ENCODE measurements around the gene VMAC. TPM values are rescaled to one million over a fixed set of nuclear protein-coding genes. Genes with fewer than 3 reads are reported as not detected.

The VMAC gene
- total and polyA plus RNA-seq, 2 donors (not counting 3 experiments of a cell fraction or from before 2014, with no cell fraction given): 4.7 to 6.9 TPM

GRCh38 chr19:5935473-5936291 lies 31.0 kb downstream of the VMAC start:
- Histone ChIP-seq H3K4me3 (replicated peaks in 1 of 3; ENCODE audit: insufficient read depth in 1 of 3, low read depth in 1 of 3, low read length in 3 of 3) (no peak overlapping the region), H3K36me3 (ENCODE audit: control insufficient read depth in 2 of 2, extremely low read depth in 1 of 2, insufficient read depth in 2 of 2, low read length in 2 of 2) (peaks cover 4 to 16% of the 10 kb centered on the region in 2 experiments), H3K4me1 (ENCODE audit: control insufficient read depth, extremely low read depth, insufficient read depth, low read length) (peaks cover 30% of the 10 kb centered on the region), H2AFZ (ENCODE audit: low read depth, low read length) (no peak overlapping the region), H3K27me3 (ENCODE audit: control insufficient read depth in 2 of 2, insufficient read depth in 2 of 2, low read length in 2 of 2) (no peaks in the 10 kb centered on the region), H3K9ac (replicated peaks; ENCODE audit: extremely low read depth, insufficient read depth, low read length) (no peak overlapping the region), H3K9me3 (replicated peaks; ENCODE audit: control insufficient read depth, insufficient read depth, low read length) (no peaks in the 10 kb centered on the region), H3K27ac (ENCODE audit: insufficient read depth, low read depth, low read length) (peak overlapping the region; percentile 42), H4K20me1 (replicated peaks; ENCODE audit: control insufficient read depth, extremely low read depth, insufficient read depth, low read length) (no peaks in the 10 kb centered on the region), H3K79me2 (ENCODE audit: control insufficient read depth, insufficient read depth, low read length) (no peaks in the 10 kb centered on the region), H3K9me1 (replicated peaks; ENCODE audit: control insufficient read depth, extremely low read depth, insufficient read depth, low read length) (no peaks in the 10 kb centered on the region), H3K4me2 (ENCODE audit: insufficient read depth, low read length) (peak overlapping the region; percentile 14)
- POLR2A ChIA-PET: interaction anchor here (1.0 kb wide), 1 partner anchor 32 kb away, joined by 3 read pairs; the partner anchor contains the start of gene NDUFA11
- TF ChIP-seq MYC (IDR thresholded peaks at IDR 0.05; ENCODE audit: low read depth, low read length) (no peak), MAX (IDR thresholded peaks at IDR 0.05; ENCODE audit: insufficient read depth, insufficient read length) (no peak), POLR2A (IDR thresholded peaks at IDR 0.05; ENCODE audit: low read depth, low read length) (no peak), CTCF (IDR thresholded peaks at IDR 0.05; ENCODE audit: extremely low read depth in 1 of 2, insufficient read depth in 1 of 2, low read depth in 1 of 2, low read length in 2 of 2) (no peak), JUN (IDR thresholded peaks at IDR 0.05; ENCODE audit: borderline replicate concordance, insufficient read depth, insufficient read length, low read depth) (no peak), GATA2 (IDR thresholded peaks at IDR 0.05; ENCODE audit: insufficient read depth, insufficient read length, low read depth, low read length) (no peak), EZH2 (IDR thresholded peaks at IDR 0.05; ENCODE audit: borderline replicate concordance, low read depth, low read length, severe bottlenecking) (no peak), POLR2AphosphoS5 (IDR thresholded peaks at IDR 0.05; ENCODE audit: insufficient read depth, low read depth, low read length) (no peak), FOS (IDR thresholded peaks at IDR 0.05; ENCODE audit: borderline replicate concordance, insufficient read depth, low read length) (no peak)
- no peak for DNase-seq (ENCODE audit: low read depth, low spot score)
- no peak for FAIRE-seq
- intact Hi-C loops (cut with micrococcal nuclease) (no loop called here), dilution Hi-C loops (cut with MboI; ENCODE audit: extremely low pct_ligation_motif_present, low sequenced_read_pairs) (no loop called here)
- CTCF ChIA-PET: interaction anchor here (0.6 to 3.4 kb wide), 11 partner anchors 16 to 152 kb away, joined by 3 to 28 read pairs (median 4); partner anchors contain the start of gene NRTN
- no TSS peak for BruUV-seq (replicated peaks)
